Fibroblast of the aortic adventitia (primary cell): ENCODE measurements around the gene MPV17. TPM values are rescaled to one million over a fixed set of nuclear protein-coding genes. Genes with fewer than 3 reads are reported as not detected.

ENCODE experiments used
- DNase-seq: peaks from one replicate; pipeline ENCODE4 v3.0.0-alpha.2; 2010; ENCODE audit warnings: low read depth
- H3K4me3 ChIP-seq: 2 replicates; pipeline ENCODE4 v1.5.1; 2011; ENCODE audit warnings: low read depth, mild to moderate bottlenecking, control low read depth, low read length, moderate library complexity
- CTCF ChIP-seq: IDR thresholded peaks from 2 replicates; pipeline ENCODE4 v1.5.1; 2011; ENCODE audit warnings: mild to moderate bottlenecking, low read length, control low read depth, inconsistent platforms; ENCODE audit not compliant: insufficient read depth
- total RNA-seq: library from RNA; depleted of rRNA; stranded (reverse); fragments of >200 nt; gene quantifications from 2 replicates; pipeline ENCODE4 v1.2.3, GENCODE V29; 2012; ENCODE audit warnings: low replicate concordance

The MPV17 gene
- total RNA-seq = 37.7 and 92.8 TPM in 2 replicates

GRCh38 chr2:27322766-27323595 is at the start of gene MPV17:
Gene MPV17, minus strand, starts transcription at chr2:27323097. Its CDS starts 580 bp downstream, at chr2:27322517.
- peak; percentile 89 for DNase-seq
- H3K4me3 ChIP-seq = peak within 1 kb of the TSS; percentile 97
- no peak for TF ChIP-seq CTCF

- no peak for TF ChIP-seq CTCF
- DNase-seq = peak; percentile 55
- peak overlapping the region; percentile 98 for H3K4me3 ChIP-seq
Observed at GRCh38 chr2:27370816-27371620, 48.1 kb upstream of the MPV17 start.

- peak; percentile 70 for TF ChIP-seq CTCF
- peak within 1 kb of the TSS; percentile 98 for H3K4me3 ChIP-seq
- peak; percentile 99 for DNase-seq
Observed at GRCh38 chr2:27370026-27370815, 47.3 kb upstream of the MPV17 start, which contains the start of the genes EIF2B4 and SNX17. Gene EIF2B4, minus strand, starts transcription at chr2:27370338. Its CDS starts 24 bp downstream, at chr2:27370314. Gene SNX17, plus strand, starts transcription at chr2:27370616. Its CDS starts 128 bp downstream, at chr2:27370744.

- peak; percentile 64 for DNase-seq
- H3K4me3 ChIP-seq = peak overlapping the region; percentile 93
- TF ChIP-seq CTCF = no peak
Observed at GRCh38 chr2:27369471-27370025, 46.7 kb upstream of the MPV17 start.

- TF ChIP-seq CTCF = no peak
- no peak for DNase-seq
- no peak overlapping the region for H3K4me3 ChIP-seq
Observed at GRCh38 chr2:27363933-27364332, 41.0 kb upstream of the MPV17 start.
